Cerebellar nuclear complex (tissue), 1 donor: ENCODE measurements around the gene CNOT2.

Source experiments
- DNase-seq, 2 experiments: peaks; one replicate each; lab custom pipeline; 2025; lab: John Stamatoyannopoulos, UW

The CNOT2 gene

DNA sequence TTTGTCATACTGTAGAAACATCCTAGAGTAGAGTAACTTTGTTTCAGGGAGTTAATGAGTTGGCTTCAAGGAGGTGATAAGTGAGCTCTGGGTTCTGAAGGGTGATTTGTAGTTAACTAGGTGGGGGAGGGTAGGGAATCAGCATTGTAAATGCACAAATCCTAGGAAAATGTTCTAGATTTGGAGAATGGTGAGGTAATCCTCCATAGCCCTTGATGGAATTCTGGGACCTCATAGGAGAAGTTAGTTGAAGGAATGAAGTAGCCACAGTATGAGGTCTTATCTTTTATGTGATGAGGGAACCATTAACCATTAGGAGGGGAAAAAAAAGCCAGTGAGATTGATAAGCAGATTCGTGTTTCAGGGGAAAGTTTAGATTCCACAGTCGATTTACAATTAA, 8.0 kb downstream of the CNOT2 start:
- DNase-seq: no peak

DNA sequence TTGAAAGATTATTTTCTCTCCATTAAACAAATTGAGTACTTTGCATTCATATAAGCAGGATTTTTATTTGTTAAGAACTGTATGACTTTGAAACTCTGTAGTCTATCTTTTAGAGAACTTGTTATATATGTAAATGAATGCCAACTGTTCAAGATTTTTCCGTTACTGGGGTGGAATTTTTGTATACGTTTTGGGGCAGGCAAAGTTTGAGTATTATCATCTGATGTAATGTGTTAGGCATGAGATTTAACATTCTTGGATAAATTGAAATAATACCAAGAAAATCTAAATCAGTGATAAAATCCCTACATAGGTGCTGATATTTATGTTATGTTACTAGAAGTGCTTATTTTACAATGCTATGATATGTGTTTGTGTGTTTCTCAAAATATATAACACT, 8.4 kb downstream of the CNOT2 start:
- no peak for DNase-seq

DNA sequence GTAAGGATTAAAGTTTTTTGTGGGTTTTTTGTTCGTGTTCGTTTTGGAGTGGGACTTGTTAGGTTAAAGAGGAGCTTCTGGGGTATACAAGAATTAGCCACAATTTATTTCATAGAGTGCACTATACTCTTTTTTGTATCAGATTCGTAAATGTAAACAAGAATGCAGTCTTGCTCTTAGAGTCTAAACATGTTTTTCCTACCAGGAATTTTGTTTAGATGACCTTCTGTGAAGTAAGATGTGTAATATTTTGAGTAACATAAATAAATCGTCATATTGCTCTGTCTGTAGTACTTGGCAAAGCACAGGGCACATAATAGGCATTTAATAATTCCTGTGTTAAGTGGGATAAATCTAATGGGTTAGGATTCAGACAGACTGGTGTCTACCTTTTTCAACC, 9.6 kb downstream of the CNOT2 start:
- no peak for DNase-seq

DNA sequence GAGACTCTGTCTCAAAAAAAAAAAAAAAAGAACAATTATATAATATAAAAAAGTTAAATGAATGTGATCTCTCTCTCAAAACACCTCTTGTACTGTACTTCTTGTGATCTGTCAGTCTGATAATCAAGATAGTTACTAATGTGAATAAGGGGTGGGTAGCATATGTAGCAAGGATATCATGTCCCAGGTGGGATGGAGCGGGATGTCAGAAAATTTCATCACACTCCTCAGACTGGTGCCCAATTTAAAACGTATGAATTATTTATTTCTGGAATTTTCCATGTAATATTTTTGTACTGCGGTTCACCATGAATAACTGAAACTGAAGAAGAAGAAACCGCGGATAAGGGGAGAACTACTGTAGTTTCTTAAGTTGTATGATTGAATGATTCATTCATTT, 11.0 kb downstream of the CNOT2 start:
- DNase-seq: no peak

DNA sequence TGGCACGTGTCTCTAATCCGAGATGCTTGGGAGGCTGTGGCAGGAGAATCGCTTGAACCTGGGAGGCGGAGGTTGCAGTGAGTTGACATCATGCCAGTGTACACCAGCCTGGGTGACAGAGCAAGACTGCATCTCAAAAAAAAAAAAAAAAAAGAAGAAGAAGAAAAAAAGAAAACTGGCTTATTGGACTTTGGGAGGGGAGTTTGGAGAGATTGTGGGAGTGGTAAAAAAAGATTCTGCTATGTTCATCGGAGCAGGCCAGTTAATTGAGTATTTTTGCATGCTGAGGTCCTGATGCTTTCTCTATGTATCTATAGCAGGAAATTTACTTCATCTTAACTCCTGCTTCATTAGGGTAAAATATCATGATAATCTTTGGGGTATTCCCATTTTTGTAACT, 11.6 kb downstream of the CNOT2 start:
- DNase-seq: no peak

DNA sequence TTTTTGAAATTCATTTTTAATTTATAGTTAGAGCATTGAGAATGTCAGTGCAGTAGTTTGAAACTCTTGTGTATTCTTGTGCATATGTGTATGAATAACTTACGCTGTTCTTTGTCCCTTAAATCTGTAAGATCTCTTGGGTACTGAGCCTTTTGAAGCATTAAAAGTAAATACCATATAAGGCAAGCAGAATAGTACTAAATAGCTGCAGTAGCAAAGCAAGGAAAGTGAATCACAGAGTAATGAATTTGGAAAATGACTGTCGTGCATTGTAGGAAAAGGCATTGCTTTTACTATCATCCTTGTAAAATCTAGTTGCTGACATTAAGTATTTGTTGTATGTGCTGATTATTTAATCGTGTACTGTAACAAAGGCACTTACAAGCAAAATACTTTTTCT, 12.1 kb downstream of the CNOT2 start:
- DNase-seq: no peak

DNA sequence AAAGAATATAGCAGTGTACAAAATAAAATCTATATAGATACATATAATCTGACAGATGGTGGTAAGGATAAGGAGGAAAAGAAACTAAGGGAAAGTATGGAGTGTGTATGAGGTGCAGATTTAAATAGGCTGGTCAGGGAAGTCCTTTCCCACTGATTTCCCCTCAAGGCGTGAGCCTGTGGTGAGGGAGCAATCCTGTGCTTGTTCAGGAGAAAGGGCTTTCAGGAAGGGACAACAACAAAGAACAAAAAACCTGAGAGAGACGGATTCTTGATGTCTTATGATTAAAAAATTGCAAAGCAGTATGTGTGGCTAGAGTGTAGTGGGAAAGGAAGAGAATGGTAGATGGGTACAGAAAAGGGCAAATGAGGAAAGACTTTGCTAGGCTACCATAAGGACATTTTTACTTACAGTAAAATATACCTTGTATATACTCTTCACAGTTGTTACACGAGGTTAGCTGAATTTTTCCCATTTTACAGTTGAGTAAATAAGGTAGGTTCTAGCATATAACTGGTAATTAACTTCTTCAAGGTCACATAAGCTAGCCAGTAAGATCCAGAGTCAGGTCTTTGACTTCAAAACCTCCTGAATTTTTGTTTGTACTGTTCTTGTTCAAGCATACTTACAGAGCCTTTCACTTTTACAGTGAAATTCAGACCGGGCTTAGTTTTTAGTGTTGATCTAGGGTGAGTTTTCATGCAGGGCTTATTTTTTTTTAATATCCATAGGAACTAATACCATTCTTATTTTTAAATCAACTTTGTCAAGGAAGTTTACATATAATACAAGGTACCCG, 15.6 kb downstream of the CNOT2 start:
- DNase-seq: no peak

DNA sequence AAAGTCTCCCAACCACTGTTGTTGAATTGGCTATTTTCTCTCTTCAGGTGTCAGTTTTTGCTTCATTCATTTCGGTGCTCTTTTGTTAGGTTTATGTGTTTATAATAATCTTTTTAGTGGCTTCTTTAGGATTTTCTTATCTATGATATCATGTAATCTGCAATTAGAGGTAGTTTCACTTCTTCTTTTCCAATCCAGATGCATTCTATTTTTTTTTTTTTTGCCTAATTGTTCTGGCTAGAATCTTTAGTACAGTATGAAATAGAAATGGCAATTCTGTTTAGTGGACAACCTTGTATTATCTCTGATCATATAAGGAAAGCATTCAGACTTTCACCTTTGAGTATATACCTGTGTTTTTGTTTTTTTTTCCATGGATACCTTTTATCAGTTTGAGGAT, 17.4 kb downstream of the CNOT2 start:
- DNase-seq: no peak

DNA sequence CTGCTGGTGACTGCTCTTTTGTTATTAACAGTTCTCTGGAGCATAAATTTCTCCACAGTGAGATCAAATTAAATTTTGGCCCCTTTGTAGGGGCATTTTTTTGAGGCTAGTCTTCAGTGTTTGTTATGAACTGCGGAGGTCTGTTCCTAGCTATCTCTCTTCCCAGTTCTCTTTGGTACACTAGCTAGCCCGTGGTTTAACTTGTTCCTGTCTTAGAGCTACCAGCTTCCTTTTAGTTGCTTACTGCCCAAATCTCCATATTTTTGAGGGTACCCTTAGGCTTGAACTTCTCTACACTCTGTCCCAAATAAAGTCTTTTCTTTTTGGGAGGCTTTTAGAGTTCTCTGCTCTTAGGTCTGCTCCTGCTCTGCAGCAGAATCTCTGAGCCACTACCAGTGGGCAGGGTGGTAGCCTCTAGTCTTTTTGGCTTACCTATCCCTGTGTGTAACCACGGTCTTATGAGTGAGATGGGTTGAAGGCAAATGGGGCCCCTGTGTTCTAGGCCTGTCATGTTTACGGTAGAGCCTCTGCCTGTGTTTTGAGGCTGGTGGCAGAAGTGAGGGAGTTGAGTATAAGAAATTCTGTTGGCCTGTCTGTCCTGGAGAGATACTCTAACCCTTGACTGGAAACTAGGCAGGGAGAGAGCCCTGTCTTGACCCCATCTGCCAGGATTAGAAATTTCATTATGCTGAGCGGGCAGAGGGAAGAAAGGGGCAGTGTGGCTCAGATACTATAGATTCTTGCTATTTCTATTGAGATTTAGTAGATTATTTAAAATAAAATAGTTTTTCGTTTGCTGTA, 21.0 kb downstream of the CNOT2 start:
- no peak for DNase-seq

DNA sequence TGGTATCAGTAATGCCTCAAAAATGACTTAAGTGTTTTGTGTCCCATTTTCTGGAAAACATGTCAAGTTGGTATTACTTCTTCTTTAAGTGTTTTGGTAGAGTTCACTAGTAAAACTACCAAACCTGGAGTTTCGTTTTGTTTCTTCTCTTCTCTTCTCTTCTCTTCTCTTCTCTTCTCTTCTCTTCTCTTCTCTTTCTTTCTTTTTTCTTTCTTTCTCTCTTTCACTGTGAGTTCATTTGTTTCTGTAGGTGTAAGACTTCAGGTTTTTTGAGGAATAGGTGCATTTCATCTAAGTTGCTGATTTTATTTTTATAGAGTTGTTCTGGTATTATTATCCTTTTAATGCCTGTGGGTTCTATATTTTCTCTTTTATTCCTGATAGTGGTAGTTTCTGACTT, 21.9 kb downstream of the CNOT2 start:
- no peak for DNase-seq

DNA sequence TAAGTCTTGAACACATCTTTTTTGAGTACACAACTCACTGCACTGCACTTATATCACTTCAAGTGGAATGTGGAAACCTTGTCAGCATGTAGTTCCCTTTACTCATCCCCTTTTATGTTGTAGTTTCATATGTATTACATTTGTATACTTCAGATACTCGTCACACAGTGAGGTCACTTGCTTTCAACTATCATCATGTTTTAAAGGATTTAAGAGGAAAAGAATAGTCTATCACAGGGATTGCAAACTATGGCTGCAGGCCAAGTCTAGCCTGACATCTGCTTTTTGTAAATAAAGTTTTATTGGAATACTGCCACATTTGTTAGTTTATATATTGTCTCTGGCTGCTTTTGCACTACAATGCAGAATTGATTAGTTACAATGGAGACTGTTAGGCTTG, 24.3 kb downstream of the CNOT2 start:
- no peak for DNase-seq

DNA sequence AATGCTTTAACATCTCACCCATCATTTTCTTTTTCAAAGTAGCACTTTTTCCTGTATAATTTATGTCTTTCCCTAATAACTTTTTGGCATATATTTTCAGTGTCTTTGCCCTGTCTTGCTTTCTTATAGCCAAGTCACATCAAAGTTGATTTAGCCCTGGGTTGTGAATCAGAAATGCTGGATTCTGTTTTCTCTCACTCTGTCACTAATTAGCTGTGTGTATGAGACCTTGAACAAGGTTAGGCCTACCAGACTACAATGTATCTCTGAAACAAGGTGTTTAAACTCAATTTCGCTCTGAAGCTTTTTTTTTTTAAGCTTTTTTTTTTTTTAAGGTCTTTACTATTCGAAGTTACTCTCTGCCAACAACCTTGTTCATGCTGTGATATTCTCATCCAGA, 25.7 kb downstream of the CNOT2 start:
- DNase-seq: no peak

DNA sequence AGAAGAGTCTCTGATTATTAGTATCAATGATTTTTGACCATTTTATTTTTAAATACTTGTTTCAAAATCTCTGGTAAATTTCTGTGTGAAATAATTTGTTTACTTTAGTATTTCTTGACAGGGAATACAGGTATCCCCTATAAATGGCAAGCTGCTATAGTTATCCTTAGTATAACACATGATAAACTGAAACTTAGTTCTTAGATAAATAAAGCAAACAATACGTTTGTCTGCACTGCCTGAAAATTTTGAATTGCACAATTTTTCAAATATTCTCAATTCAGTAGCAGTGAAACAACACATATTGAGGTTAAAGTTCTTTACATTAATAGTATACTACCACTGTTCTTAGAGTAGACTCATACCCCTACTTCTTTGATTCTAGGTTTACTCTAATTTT, 26.9 kb downstream of the CNOT2 start:
- no peak for DNase-seq

DNA sequence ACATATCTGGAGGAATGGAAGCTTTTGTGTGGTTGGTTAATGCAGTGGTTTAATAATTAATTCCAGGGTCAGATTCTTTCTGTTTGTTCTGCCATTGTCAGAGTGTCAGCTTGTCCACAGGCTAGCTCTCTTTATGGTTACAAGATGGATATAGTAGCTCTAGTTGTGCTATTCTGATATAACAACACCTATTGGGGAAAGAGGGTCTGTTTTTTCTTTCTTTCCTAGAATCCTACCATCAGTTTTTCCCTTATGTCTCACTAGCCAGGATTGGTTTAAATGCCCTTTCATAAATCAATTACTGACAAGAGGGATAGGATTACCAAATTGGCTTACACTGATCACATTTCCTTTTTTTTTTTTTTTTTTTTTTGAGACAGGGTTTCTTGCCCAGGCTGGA, 27.8 kb downstream of the CNOT2 start:
- DNase-seq: no peak

DNA sequence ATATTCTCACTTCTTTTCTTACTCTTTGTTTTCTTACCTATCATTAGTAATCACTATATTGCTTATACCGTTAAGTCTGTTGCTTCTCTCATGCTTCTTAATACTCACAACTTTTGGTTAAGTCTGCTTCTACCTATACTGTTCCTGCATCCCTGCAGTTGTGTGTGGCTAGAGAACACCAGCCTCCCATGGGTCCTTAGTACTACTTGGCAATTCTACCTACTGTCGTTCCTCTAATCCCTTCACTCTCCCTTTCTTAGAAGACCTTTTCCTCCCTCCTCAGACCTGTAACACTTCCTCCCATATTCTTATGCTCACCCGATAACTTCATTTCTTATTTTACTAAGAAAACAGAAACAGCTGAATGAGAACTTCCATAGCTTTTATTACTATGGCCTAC, 29.3 kb downstream of the CNOT2 start:
- no peak for DNase-seq

DNA sequence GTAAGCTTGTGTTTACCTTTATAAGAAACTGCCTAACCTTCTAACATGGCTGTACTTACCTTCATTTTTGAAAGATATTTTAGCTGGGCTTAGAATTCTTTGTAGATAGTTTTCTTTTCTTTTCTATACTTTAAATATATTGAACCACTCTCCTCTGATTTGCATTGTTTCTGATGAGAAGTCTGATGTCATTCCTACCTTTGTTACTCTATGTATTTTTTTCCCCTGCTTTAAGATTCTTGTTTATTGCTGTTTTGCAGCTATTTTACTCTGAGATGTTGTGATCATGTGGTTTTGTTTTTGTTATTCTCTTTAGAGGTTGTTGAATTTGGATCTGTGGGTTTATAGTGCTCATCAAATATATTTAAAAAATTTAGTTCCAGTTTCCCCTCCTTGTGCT, 31.8 kb downstream of the CNOT2 start:
- DNase-seq: no peak

DNA sequence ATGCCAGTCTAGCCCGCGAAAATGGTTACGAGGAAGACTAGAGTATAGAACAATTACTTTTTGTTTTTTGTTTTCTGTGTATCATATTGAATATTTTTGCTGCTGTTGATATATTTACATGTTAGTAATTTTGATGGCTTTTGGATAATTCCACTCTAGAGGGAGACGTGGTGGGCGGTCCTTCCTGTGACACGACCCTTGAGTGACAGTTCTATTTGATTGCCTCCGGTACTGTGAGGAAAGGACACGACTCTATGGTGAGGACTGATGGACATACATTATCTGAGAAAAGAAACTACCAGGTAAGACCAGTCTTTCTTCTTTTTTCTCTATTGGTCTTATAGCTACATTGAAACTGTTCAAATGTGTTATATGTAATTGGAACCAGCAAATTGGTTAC, 34.7 kb downstream of the CNOT2 start:
- no peak for DNase-seq

DNA sequence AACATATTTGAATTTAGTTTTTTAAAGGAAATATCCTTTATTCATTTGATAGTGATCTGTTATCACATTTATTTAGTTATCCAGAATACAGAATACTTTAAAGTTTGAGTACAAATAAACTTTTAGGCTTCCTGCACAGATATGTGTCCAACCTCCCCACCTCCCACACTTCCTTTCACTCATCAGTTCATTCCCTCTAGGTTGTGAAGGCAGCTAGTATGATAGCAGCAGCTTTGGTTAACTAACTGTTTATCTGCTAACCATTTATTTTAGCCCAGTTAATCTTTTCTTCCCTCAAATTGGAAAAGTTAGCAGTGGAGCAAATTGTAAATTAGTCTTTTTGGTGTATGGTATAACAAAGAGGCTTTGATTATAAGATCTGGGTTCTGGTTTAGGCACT, 35.7 kb downstream of the CNOT2 start:
- no peak for DNase-seq

DNA sequence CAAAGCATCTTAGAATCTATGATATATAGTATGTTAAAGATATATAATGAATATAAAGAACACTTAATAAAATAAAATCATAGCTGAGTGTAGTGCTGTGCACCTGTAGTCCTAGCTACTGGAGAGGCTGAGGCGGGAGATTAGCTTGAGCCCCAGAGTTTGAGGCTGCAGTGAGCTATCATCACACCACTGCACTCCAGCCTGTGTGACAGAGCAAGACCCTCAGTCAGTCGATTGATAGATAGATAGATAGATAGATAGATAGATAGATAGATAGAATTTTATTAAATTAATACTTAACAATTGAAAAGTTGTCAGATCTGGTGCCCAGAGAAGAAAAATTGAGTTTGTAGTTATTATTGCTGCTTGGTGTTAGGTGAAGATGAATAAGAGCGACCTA, 40.0 kb downstream of the CNOT2 start:
- DNase-seq: no peak

DNA sequence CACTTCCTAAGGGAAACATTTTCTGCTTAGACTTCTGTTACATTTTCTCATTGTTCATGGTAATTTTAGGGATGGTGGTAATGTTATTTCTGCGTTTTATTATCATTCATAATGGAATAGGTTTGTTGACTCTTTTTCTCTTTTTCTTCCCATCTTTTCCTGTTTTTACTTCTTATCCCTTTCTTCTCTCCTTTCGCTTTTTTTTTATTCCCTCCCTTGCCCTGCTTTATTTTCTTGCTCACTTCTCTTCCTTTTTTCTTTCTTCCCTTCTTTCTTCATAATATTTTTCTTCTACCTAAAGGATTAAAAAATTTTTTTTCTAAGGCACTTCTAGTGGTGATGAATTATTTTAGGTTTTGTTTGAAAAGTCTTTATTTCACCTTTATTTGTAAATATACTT, 45.6 kb downstream of the CNOT2 start:
- DNase-seq: no peak

DNA sequence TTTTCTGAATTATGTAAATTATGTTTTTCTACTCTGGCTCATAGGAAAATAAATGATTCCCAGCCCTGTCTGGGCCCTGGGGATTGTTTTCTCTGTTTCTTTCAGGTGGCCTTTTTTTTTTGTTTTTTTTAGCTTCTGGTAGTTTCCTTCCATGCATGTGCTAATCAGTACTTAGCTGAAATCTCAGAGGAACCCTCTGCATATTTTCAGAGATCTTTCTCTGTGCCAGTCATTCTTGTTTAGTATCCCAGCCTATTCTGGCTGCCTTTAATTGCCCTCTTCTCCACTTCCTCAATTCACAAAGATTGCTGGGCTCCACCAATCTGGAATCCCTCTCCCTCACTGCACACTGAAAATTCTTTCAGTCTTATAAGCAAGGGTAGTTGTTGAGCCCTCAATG, 46.9 kb downstream of the CNOT2 start:
- DNase-seq: no peak

DNA sequence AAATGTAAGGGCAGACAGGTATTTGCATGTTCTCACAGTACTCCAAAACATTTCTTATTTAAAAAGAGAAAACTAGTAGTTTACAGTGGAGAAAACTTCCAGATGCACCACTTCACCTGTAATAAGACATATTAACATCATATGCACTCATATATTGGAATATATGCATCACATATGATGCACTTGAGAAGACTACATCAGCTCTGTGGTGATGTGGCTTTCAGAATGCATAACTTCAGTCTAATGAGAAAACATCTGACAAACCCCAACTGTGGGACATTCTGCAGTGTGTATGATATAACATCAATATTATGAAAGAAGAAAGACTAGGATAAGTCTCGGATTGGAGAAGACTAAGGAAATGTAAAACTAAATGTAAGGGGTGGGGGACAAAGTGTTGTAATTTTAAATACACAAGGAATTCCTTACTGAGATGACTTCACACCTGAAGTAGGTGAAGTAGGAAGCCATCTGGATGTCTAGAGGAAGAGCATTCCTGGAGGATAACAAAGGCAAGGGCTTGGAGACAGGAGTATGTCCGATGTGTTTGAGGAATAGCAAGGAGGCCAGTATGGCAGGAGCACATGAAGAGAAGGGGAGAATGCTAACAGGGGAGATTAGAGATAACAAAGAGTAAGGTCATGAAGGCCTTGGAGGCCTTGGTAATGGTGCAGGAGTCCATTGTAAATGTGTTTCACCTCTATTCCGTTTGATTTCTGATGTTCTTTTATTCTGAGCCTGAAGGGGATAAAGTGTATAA, 49.0 kb downstream of the CNOT2 start:
- DNase-seq: no peak
